Measurements from ENCODE around the gene CHCHD3.
A peak's percentile ranks its signal among the peaks of the same experiment; 100 is the strongest.

The CHCHD3 gene

GRCh38 chr7:132866551-132866950 is 215.3 kb downstream of the CHCHD3 start:
- DNase-seq = no peak
- no peak overlapping the region for H3K27ac Mint-ChIP-seq

GRCh38 chr7:132866144-132866531 is 215.8 kb downstream of the CHCHD3 start:
- H3K27me3 Mint-ChIP-seq = no peaks in the 10 kb centered on the region
- peaks cover 3 to 9% of the 10 kb centered on the region in 2 donors for H3K9me3 Mint-ChIP-seq
- no peak for ATAC-seq (replicated peaks)
- peaks cover 13 to 28% of the 10 kb centered on the region in 2 donors for H3K4me1 Mint-ChIP-seq
- no peak overlapping the region for H3K4me3 Mint-ChIP-seq
- H3K36me3 Mint-ChIP-seq = peaks cover 26 to 47% of the 10 kb centered on the region in 2 donors
- DNase-seq = no peak
- H3K27ac Mint-ChIP-seq = no peak overlapping the region

More at GRCh38 chr7:132866551-132866950, 215.3 kb downstream of the CHCHD3 start:
- Mint-ChIP-seq H3K4me1 (peaks cover 15 to 31% of the 10 kb centered on the region in 2 donors), H3K4me3 (no peak overlapping the region), H3K9me3 (peaks cover 3 to 9% of the 10 kb centered on the region in 2 donors), H3K36me3 (peaks cover 28 to 47% of the 10 kb centered on the region in 2 donors), H3K27me3 (no peaks in the 10 kb centered on the region)
- no peak for ATAC-seq (replicated peaks)

- no peak overlapping the region for H3K27ac Mint-ChIP-seq
- no peaks in the 10 kb centered on the region for H3K27me3 Mint-ChIP-seq
- peaks cover 13 to 28% of the 10 kb centered on the region in 2 donors for H3K4me1 Mint-ChIP-seq
- no peak overlapping the region for H3K4me3 Mint-ChIP-seq
- peaks cover 3 to 9% of the 10 kb centered on the region in 2 donors for H3K9me3 Mint-ChIP-seq
- DNase-seq = no peak
- no peak for ATAC-seq (replicated peaks)
- H3K36me3 Mint-ChIP-seq = peaks cover 28 to 53% of the 10 kb centered on the region in 2 donors
Measured at GRCh38 chr7:132865366-132866143, 216.3 kb downstream of the CHCHD3 start.

GRCh38 chr7:132861940-132862554 is 219.8 kb downstream of the CHCHD3 start:
- peaks cover 3 to 11% of the 10 kb centered on the region in 2 donors for H3K9me3 Mint-ChIP-seq
- ATAC-seq (replicated peaks) (no peak), DNase-seq (no peak)
- no peak overlapping the region for H3K4me3 Mint-ChIP-seq
- H3K27me3 Mint-ChIP-seq = no peaks in the 10 kb centered on the region
- peaks cover 29 to 61% of the 10 kb centered on the region in 2 donors for H3K36me3 Mint-ChIP-seq
- peaks cover 13 to 30% of the 10 kb centered on the region in 2 donors for H3K4me1 Mint-ChIP-seq
- no peak overlapping the region for H3K27ac Mint-ChIP-seq

- DNase-seq (no peak), ATAC-seq (replicated peaks) (no peak)
- Mint-ChIP-seq H3K4me1 (peaks cover 13 to 28% of the 10 kb centered on the region in 2 donors), H3K4me3 (no peak overlapping the region), H3K9me3 (peaks cover 3 to 11% of the 10 kb centered on the region in 2 donors), H3K36me3 (peaks cover 29 to 55% of the 10 kb centered on the region in 2 donors), H3K27me3 (no peaks in the 10 kb centered on the region), H3K27ac (no peak overlapping the region)
Measured at GRCh38 chr7:132861424-132861823, 220.5 kb downstream of the CHCHD3 start.

GRCh38 chr7:132859199-132859598 is 222.7 kb downstream of the CHCHD3 start:
- no peak for ATAC-seq (replicated peaks)
- peaks cover 3 to 11% of the 10 kb centered on the region in 2 donors for H3K9me3 Mint-ChIP-seq
- H3K27me3 Mint-ChIP-seq = no peaks in the 10 kb centered on the region
- peaks cover 21 to 42% of the 10 kb centered on the region in 2 donors for H3K36me3 Mint-ChIP-seq
- H3K27ac Mint-ChIP-seq = no peak overlapping the region
- peaks cover 10 to 23% of the 10 kb centered on the region in 2 donors for H3K4me1 Mint-ChIP-seq
- DNase-seq = no peak
- H3K4me3 Mint-ChIP-seq = no peak overlapping the region

GRCh38 chr7:132858760-132859159 is 223.1 kb downstream of the CHCHD3 start:
- Mint-ChIP-seq H3K4me3 (no peak overlapping the region), H3K36me3 (peaks cover 16 to 38% of the 10 kb centered on the region in 2 donors), H3K9me3 (peaks cover 3 to 6% of the 10 kb centered on the region in 2 donors), H3K27ac (no peak overlapping the region), H3K4me1 (peaks cover 10 to 19% of the 10 kb centered on the region in 2 donors), H3K27me3 (no peaks in the 10 kb centered on the region)
- no peak for ATAC-seq (replicated peaks)
- no peak for DNase-seq

GRCh38 chr7:132858251-132858650 is 223.6 kb downstream of the CHCHD3 start:
- H3K27me3 Mint-ChIP-seq = no peaks in the 10 kb centered on the region
- peaks cover 3 to 4% of the 10 kb centered on the region in 2 donors for H3K9me3 Mint-ChIP-seq
- peak; percentile 53 to 55 for ATAC-seq (replicated peaks)
- H3K4me3 Mint-ChIP-seq = peak overlapping the region in 1 of 2 donors; percentile 9
- H3K4me1 Mint-ChIP-seq = peaks cover 10 to 19% of the 10 kb centered on the region in 2 donors
- H3K27ac Mint-ChIP-seq = peak overlapping the region; percentile 86
- H3K36me3 Mint-ChIP-seq = peaks cover 15 to 38% of the 10 kb centered on the region in 2 donors
- no peak for DNase-seq

GRCh38 chr7:132857703-132858102 is 224.2 kb downstream of the CHCHD3 start:
- no peak for ATAC-seq (replicated peaks)
- H3K4me3 Mint-ChIP-seq = peak overlapping the region in 1 of 2 donors; percentile 9
- peak overlapping the region; percentile 86 for H3K27ac Mint-ChIP-seq
- peaks cover 11 to 39% of the 10 kb centered on the region in 2 donors for H3K36me3 Mint-ChIP-seq
- no peak for DNase-seq
- H3K4me1 Mint-ChIP-seq = peaks cover 10 to 19% of the 10 kb centered on the region in 2 donors
- H3K9me3 Mint-ChIP-seq = peaks cover 0 to 2% of the 10 kb centered on the region in 2 donors
- no peaks in the 10 kb centered on the region for H3K27me3 Mint-ChIP-seq

- ATAC-seq (replicated peaks) = no peak
- Mint-ChIP-seq H3K4me3 (no peak overlapping the region), H3K9me3 (peaks cover 0 to 2% of the 10 kb centered on the region in 2 donors), H3K27me3 (no peaks in the 10 kb centered on the region), H3K36me3 (peaks cover 12 to 44% of the 10 kb centered on the region in 2 donors), H3K4me1 (peaks cover 10 to 19% of the 10 kb centered on the region in 2 donors), H3K27ac (no peak overlapping the region)
- no peak for DNase-seq
Measured at GRCh38 chr7:132857031-132857430, 224.9 kb downstream of the CHCHD3 start.

- no peak for DNase-seq
- H3K36me3 Mint-ChIP-seq = peaks cover 14 to 45% of the 10 kb centered on the region in 2 donors
- H3K27ac Mint-ChIP-seq = peak overlapping the region; percentile 15
- peaks cover 10 to 19% of the 10 kb centered on the region in 2 donors for H3K4me1 Mint-ChIP-seq
- ATAC-seq (replicated peaks) = no peak
- no peak overlapping the region for H3K4me3 Mint-ChIP-seq
- H3K9me3 Mint-ChIP-seq = peaks cover 0 to 2% of the 10 kb centered on the region in 2 donors
- H3K27me3 Mint-ChIP-seq = no peaks in the 10 kb centered on the region
Measured at GRCh38 chr7:132856416-132856815, 225.5 kb downstream of the CHCHD3 start.

GRCh38 chr7:132855901-132856300 is 226.0 kb downstream of the CHCHD3 start:
- DNase-seq (no peak), ATAC-seq (replicated peaks) (no peak)
- H3K27ac Mint-ChIP-seq = no peak overlapping the region
- no peaks in the 10 kb centered on the region for H3K27me3 Mint-ChIP-seq
- peaks cover 15 to 42% of the 10 kb centered on the region in 2 donors for H3K36me3 Mint-ChIP-seq
- peaks cover 0 to 2% of the 10 kb centered on the region in 2 donors for H3K9me3 Mint-ChIP-seq
- H3K4me3 Mint-ChIP-seq = no peak overlapping the region
- peaks cover 10 to 19% of the 10 kb centered on the region in 2 donors for H3K4me1 Mint-ChIP-seq

GRCh38 chr7:132854238-132854637 is 227.7 kb downstream of the CHCHD3 start:
- H3K27ac Mint-ChIP-seq = no peak overlapping the region
- DNase-seq = no peak
- peaks cover 16 to 40% of the 10 kb centered on the region in 2 donors for H3K36me3 Mint-ChIP-seq
- no peaks in the 10 kb centered on the region for H3K27me3 Mint-ChIP-seq
- no peak overlapping the region for H3K4me3 Mint-ChIP-seq
- peaks cover 0 to 2% of the 10 kb centered on the region in 2 donors for H3K9me3 Mint-ChIP-seq
- H3K4me1 Mint-ChIP-seq = peaks cover 7 to 12% of the 10 kb centered on the region in 2 donors
- no peak for ATAC-seq (replicated peaks)

GRCh38 chr7:132847376-132847775 is 234.5 kb downstream of the CHCHD3 start:
- no peaks in the 10 kb centered on the region for H3K27me3 Mint-ChIP-seq
- DNase-seq (no peak), ATAC-seq (replicated peaks) (no peak)
- peaks cover 21 to 36% of the 10 kb centered on the region in 2 donors for H3K36me3 Mint-ChIP-seq
- H3K9me3 Mint-ChIP-seq = no peaks in the 10 kb centered on the region
- H3K4me1 Mint-ChIP-seq = no peaks in the 10 kb centered on the region
- H3K4me3 Mint-ChIP-seq = no peak overlapping the region
- H3K27ac Mint-ChIP-seq = no peak overlapping the region

All from stimulated activated naive B cell treated with anti-CD40 and anti-IgM and Interleukin-4, amounts not matched to agents 10 μg/mL and 1 μg/mL and 100 μg/mL, for 72 hours (primary cell).